HUDEP-2 (cell line): ENCODE results near the gene UROD.

Source experiments
- DNase-seq, 76 experiments: peaks; one replicate each; lab custom pipeline; 2025; ENCODE audit not compliant: unreplicated experiment in 76 of 76; lab: John Stamatoyannopoulos, UW

The UROD gene

GRCh38 chr1:45008076-45008475 is 4.0 kb upstream of the UROD start:
- DNase-seq, result no peak

GRCh38 chr1:45008516-45008915 is 3.5 kb upstream of the UROD start:
- no peak for DNase-seq

GRCh38 chr1:45009296-45009865 is 2.7 kb upstream of the UROD start:
- no peak for DNase-seq

GRCh38 chr1:45009956-45010854 is 1.8 kb upstream of the UROD start:
- DNase-seq, result peak in 16 of 76 experiments; percentile 6 to 46 (median 16)

- DNase-seq, result peak in 71 of 76 experiments; percentile 27 to 87 (median 72)
Observed at GRCh38 chr1:45010855-45011811, 921 bp upstream of the UROD start, which contains the start of gene HECTD3. Gene HECTD3, minus strand, starts transcription at chr1:45011324. Its CDS starts 67 bp downstream, at chr1:45011257.

GRCh38 chr1:45012639-45013278 is 705 bp downstream of the UROD start:
- DNase-seq, result peak in 75 of 76 experiments; percentile 73 to 99 (median 97)

- DNase-seq, result no peak
Observed at GRCh38 chr1:45013551-45014209, 1.6 kb downstream of the UROD start.

GRCh38 chr1:45014321-45015028 is 2.4 kb downstream of the UROD start:
- peak in 71 of 76 experiments; percentile 17 to 83 (median 61) for DNase-seq

- DNase-seq, result no peak
Observed at GRCh38 chr1:45015683-45016082, 3.6 kb downstream of the UROD start.

- peak in 3 of 76 experiments; percentile 3 to 8 (median 4) for DNase-seq
Observed at GRCh38 chr1:45016090-45016697, 4.1 kb downstream of the UROD start.

- no peak for DNase-seq
Observed at GRCh38 chr1:45016767-45017166, 4.7 kb downstream of the UROD start.

- DNase-seq, result peak in 56 of 76 experiments; percentile 14 to 75 (median 40)
Observed at GRCh38 chr1:45018599-45019230, 6.7 kb downstream of the UROD start.

- no peak for DNase-seq
Observed at GRCh38 chr1:45023663-45024062, 11.6 kb downstream of the UROD start.

GRCh38 chr1:45026446-45026845 is 14.4 kb downstream of the UROD start:
- DNase-seq, result no peak

- no peak for DNase-seq
Observed at GRCh38 chr1:45032837-45033236, 20.8 kb downstream of the UROD start.

- DNase-seq, result peak in 1 of 76 experiments; percentile 13
Observed at GRCh38 chr1:45033356-45033755, 21.3 kb downstream of the UROD start.

GRCh38 chr1:45035631-45036301 is 23.7 kb downstream of the UROD start:
- DNase-seq, result peak in 73 of 76 experiments; percentile 21 to 88 (median 64)
